NCI-H146 (cell line): Measurements from ENCODE around the gene ITFG2.
"Not testable (repeated sequence)": the region's sequence is repeated elsewhere in the genome, so short reads cannot be mapped to it uniquely, and the experiment has no call there.

Experiments used
- DNase-seq: peaks from one replicate; lab custom pipeline; 2025; lab: John Stamatoyannopoulos, UW

The ITFG2 gene

GRCh38 chr12:2812290-2813213, at the start of gene ITFG2:
TSS of gene ITFG2 (plus strand) at chr12:2812668. CDS start at chr12:2812761, 93 bp downstream.
- DNase-seq: peak; percentile 100

DNA sequence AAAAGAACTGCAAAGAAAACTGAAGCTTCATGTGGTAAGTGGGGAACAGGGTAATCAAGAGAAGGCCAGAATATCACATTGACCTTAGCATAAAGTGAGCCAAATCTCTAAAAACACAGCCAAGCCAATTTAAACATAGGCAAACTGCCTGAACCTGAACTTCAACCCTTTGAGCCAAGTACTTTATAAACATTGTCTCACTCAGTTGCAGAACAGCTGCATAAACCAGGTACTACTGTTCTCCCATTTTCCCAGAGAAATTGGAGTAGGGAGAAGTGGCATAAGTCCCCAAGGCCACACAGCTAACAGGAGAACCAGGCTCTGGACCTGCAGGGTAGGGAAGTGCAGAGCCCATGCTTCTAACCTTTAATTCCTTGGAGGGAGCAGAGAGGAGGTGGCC, 48.1 kb upstream of the ITFG2 start:
- DNase-seq: no peak

DNA sequence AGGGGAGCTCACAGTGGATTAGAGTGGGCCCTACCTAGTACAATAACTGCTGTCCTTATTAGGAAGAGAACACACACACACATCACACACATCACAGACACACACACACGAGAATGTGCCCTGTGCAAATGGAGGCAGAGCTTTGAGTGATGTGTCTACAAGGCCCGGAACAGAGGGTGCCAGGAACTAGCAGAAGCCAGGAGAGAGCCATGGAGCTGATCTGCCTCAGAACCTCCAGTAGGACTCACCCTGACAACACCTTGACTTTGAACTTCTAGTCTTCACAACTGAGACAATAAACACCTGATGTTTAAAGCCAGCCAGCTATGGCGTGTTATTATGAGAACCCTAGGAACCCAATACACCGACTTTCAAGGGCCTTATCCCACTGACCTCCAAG, 47.4 kb upstream of the ITFG2 start:
- no peak for DNase-seq

DNA sequence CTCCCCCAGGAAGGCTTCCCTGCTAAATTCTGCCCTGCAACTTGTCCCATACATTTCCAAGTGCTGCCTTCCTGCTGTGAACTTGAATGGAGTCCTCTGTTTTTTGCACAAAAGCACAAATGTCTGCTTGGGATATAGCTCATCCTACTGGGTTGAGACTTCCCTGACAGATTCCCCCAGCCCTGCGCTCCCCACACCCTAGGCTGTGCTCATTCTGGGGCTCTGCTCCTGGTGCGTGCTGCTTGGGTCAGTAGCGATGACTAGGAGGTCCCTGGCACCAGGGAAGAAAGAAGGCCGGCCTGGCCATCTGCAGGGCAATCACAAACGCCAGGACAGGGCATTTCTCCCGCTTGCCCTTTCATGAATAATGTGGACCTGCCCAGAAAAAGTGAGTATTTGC, 46.9 kb upstream of the ITFG2 start:
- no peak for DNase-seq

- DNase-seq: no peak
These were observed 44.1 kb upstream of the ITFG2 start for GRCh38 chr12:2768224-2768961.

DNA sequence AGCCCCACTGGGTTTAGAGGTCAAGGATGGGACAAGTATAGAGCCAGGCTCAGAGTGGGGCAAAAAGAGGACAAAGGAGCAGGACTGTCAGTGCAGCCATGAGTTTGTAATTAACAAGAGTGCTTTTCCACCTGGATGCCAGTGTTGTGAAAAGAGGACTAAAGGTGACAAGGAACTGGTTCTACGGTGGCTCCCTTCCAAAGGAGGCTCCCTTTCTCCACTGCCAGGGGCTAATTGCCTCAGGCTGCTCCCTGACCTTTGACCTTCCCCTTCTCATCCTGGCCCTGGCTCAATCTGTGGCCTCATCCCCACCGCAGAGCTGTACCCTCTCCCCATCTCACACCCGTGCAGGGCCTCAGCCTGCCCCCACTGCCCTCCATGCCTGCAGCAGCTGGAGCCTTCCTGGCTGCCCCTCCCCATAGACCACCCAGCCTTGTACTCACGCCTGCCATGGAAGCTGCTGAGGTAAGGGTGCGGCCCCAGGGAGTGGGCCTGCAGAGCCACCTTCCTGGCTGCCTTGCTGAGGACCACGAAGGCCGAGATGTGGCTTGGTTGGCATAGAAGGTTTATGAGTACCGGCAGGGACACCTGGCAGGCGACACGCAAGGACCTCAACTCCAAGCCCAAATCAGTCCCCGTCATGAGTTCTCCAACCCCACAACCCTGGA, 42.5 kb upstream of the ITFG2 start:
- DNase-seq: no peak

- not testable (repeated sequence) for DNase-seq
These were observed 41.9 kb upstream of the ITFG2 start for GRCh38 chr12:2770544-2770943.

GRCh38 chr12:2772370-2772769, 40.1 kb upstream of the ITFG2 start:
- DNase-seq: no peak

- DNase-seq: no peak
These were observed 39.1 kb upstream of the ITFG2 start for GRCh38 chr12:2773199-2773875.

GRCh38 chr12:2775431-2775830, 37.0 kb upstream of the ITFG2 start:
- DNase-seq: no peak

GRCh38 chr12:2776129-2776806, 36.2 kb upstream of the ITFG2 start:
- no peak for DNase-seq

DNA sequence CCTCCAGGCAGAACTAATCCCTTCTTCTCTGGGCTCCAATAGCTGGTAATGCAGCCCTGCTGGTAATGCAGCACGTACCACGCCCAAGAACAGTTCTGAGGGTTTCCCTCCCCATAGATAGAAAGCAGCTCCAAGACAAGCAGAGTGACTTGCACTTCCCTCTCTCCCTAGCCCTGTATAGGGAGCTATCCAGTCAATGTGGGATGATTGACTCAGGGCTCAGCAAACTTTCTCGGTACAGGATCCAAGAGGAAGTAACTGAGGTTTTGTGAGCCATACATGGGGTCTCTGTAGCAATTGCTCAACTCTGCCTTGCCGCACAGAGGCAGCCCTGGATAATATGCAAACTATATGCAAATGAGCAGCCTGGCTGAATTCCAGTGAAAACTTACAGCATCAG, 33.2 kb upstream of the ITFG2 start:
- no peak for DNase-seq

DNA sequence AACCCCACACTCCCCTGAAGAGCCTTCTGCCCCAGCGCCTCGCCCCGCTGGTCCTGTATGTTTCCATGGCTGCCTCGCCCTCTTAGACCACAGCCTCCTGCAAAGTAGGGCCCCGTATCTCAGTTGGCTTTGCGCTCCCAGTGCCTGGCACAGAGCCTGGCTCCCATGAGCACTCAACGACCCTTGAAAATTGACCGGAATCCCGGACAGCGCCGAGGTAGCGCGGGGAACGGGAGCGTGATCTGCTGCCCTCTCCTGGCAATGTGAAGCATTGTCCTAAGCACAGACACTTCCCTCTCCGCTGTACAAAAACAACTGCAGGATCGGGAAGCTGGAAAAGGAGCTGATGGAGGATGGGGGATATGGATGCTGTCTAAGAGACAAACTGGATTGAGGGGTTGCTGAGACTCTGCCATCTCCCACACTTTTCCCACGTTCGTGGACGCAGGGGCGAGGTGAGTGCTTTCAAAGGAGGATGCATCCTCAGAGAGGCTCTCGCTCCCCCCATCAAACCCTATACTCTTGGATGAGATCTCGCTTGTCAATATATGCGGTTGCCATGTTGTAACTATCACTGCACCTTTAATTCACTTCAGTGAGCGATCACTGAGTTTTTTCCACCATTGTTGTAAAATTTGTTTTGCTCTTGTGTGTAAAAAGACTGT, 28.4 kb upstream of the ITFG2 start:
- peak; percentile 51 for DNase-seq

DNA sequence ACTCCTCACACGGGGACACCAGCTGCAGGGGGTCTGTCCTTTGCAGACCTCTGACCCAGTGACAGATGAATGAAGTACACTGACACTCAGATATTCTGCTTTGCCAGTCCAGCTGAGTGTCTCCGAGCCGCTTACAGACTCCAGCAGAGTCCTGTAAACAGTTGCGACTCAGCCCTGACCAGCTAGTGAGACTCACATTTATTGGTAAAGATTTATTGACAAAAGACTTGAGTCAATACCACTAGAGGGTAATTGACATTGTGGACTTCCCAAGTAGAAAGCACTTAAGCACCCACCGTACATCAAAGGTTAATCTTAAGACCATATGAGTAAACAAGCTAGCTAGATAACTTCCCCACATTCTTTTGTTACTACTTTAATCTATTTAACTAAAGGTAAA, 27.5 kb upstream of the ITFG2 start:
- peak; percentile 39 for DNase-seq

DNA sequence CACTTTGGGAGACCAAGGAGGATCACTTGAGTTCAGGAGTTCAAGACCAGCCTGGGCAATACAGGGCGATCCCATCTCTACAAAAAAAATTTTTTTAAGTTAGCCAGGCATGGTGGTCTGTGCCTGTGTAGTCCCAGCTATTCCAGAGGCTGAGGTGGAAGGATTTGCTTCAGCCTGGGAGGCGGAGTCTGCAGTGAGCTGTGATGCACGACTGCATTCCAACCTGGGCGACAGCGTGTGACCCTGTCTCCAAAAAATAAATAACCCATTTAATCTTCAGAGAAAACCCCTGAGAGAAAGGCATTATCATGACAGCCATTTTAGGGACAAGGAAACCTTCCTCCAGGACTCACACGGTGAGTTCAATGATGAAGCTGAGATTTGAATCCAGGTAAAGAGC, 21.4 kb upstream of the ITFG2 start:
- DNase-seq: no peak

GRCh38 chr12:2792671-2793500, 19.6 kb upstream of the ITFG2 start:
- no peak for DNase-seq

GRCh38 chr12:2793561-2793960, 18.9 kb upstream of the ITFG2 start:
- DNase-seq: no peak

DNA sequence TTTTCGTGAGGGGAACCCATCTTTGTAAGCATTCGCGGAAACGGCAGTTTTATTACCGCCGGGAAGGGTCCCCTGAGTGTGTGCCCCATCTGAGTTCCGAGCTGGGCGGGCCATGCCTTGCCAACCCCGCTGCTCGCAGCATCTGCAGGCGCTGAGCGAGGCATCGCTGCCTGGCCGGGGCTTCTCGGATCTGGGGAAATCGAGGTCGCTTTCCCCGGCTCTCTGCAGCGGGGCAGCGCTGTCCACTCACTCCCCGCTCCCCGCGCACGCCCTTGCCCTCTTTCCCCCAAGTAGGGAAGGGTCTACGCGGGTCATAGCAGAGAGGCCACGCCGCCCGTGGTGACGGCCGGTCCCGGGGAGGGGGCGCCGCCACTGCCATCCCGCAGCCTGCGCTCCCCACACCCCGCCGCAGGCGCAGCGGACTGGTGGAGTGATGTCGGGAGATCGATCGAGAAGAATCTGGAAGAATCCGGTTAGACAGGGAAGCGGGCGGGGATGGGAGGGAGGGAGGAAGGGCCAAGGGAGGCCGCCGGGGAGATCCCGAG, 18.2 kb upstream of the ITFG2 start:
- no peak for DNase-seq

- DNase-seq: peak; percentile 85
These were observed 17.7 kb upstream of the ITFG2 start, which contains the start of gene FKBP4 for GRCh38 chr12:2794736-2795289. TSS of gene FKBP4 (plus strand) at chr12:2794970. CDS start at chr12:2795140, 170 bp downstream.
